B cell (primary cell): ENCODE results near the gene CALR3. TPM values are rescaled to one million over a fixed set of nuclear protein-coding genes. Genes with fewer than 3 reads are reported as not detected.

Experiments
- ATAC-seq: fragments of 200-7000 bp; cut with Tn5 transposase; one replicate; pipeline ENCODE4 v1.10.0; 2021; ENCODE audit warnings: low read depth, mild to moderate bottlenecking, moderate number of reproducible peaks, moderate library complexity
- CTCF ChIA-PET: fragments of 350-600 bp; sonication (Branson Sonifier 250); formaldehyde crosslinking; loops from one replicate; lab custom pipeline; 2021; ENCODE audit warnings: antibody characterized with exemption, inconsistent platforms; lab: Charles Lee
- POLR2A ChIA-PET: fragments of 350-600 bp; sonication (Branson Sonifier 250); formaldehyde crosslinking; loops from one replicate; lab custom pipeline; 2021; ENCODE audit warnings: antibody characterized with exemption; lab: Charles Lee
- DNase-seq: peaks from one replicate; pipeline ENCODE4 v3.0.0; 2013
- H2AFZ ChIP-seq: 2 replicates; pipeline ENCODE4 v1.6.1; 2012; ENCODE audit warnings: mild to moderate bottlenecking, low read depth, low read length; ENCODE audit not compliant: insufficient read depth, poor library complexity, severe bottlenecking
- H3K27ac ChIP-seq, 2 donors: 1 replicate in 1 of 2; 2 replicates in 1 of 2; pipeline ENCODE4 v1.5.1; 2012 to 2013; ENCODE audit warnings: low read length in 2 of 2, mild to moderate bottlenecking in 2 of 2, moderate library complexity in 1 of 2
- H3K27me3 ChIP-seq, 4 experiments: fragments of 200-600 bp in 1 of 4; sonication (generic) in 1 of 4; replicated peaks in 1 of 4; 1 replicate in 2 of 4; 2 replicates in 2 of 4; pipeline versions ENCODE4 v1.6.1 to v1.7.0; 2013 to 2016; ENCODE audit warnings: low read length in 3 of 4, mild to moderate bottlenecking in 2 of 4, mixed read lengths in 1 of 4, moderate library complexity in 1 of 4; ENCODE audit not compliant: insufficient read depth in 4 of 4, control insufficient read depth in 3 of 4; ENCODE audit errors: control extremely low read depth in 1 of 4
- H3K36me3 ChIP-seq, 2 experiments: replicated peaks in 1 of 2; 1 replicate in 1 of 2; 2 replicates in 1 of 2; pipeline versions ENCODE4 v1.6.1 to v1.7.1; 2013; ENCODE audit warnings: low read length in 1 of 2; ENCODE audit not compliant: insufficient read depth in 2 of 2, control insufficient read depth in 1 of 2; ENCODE audit errors: control extremely low read depth in 1 of 2, extremely low read depth in 1 of 2
- H3K4me1 ChIP-seq, 2 donors: fragments of 200-600 bp in 1 of 2; sonication (generic) in 1 of 2; 1 replicate in 1 of 2; 2 replicates in 1 of 2; pipeline versions ENCODE4 v1.5.1 to v1.6.1; 2013 to 2017; ENCODE audit warnings: low read length in 2 of 2; ENCODE audit not compliant: control insufficient read depth in 2 of 2, insufficient read depth in 2 of 2
- H3K4me2 ChIP-seq: replicated peaks from 2 replicates; pipeline ENCODE3; 2012; ENCODE audit warnings: mild to moderate bottlenecking, low read depth, low read length; ENCODE audit not compliant: poor library complexity, severe bottlenecking
- H3K4me3 ChIP-seq, 5 experiments: fragments of 200-600 bp in 1 of 5; sonication (generic) in 1 of 5; 1 replicate in 3 of 5; 2 replicates in 2 of 5; pipeline versions ENCODE4 v1.5.1 to v1.7.0; 2011 to 2016; ENCODE audit warnings: low read length in 4 of 5, mild to moderate bottlenecking in 4 of 5, low read depth in 2 of 5, control low read depth in 1 of 5, moderate library complexity in 1 of 5; ENCODE audit not compliant: insufficient read depth in 1 of 5; ENCODE audit errors: control extremely low read depth in 1 of 5, extremely low read depth in 1 of 5
- H3K79me2 ChIP-seq: fragments of 200-600 bp; sonication (generic); one replicate; pipeline ENCODE4 v1.6.0; 2016; ENCODE audit warnings: low read length; ENCODE audit not compliant: control insufficient read depth, insufficient read depth
- H3K9ac ChIP-seq: fragments of 200-600 bp; sonication (generic); 2 replicates; pipeline ENCODE4 v1.6.1; 2017; ENCODE audit warnings: mild to moderate bottlenecking, low read length, moderate library complexity
- H3K9me3 ChIP-seq, 3 donors: one replicate each; pipeline versions ENCODE4 v1.6.1 to v1.7.1; 2013; ENCODE audit warnings: low read length in 2 of 3; ENCODE audit not compliant: control insufficient read depth in 2 of 3, insufficient read depth in 1 of 3; ENCODE audit errors: control extremely low read depth in 1 of 3
- H4K20me1 ChIP-seq: 2 replicates; pipeline ENCODE4 v1.6.0; 2012; ENCODE audit warnings: mild to moderate bottlenecking, low read length; ENCODE audit not compliant: insufficient read depth, control insufficient read depth, poor library complexity, severe bottlenecking
- H3K27ac Mint-ChIP-seq: one replicate; pipeline ENCODE4 v1.8.0; 2021; ENCODE audit warnings: mixed read lengths
- H3K27me3 Mint-ChIP-seq: one replicate; pipeline ENCODE4 v1.8.0; 2021; ENCODE audit warnings: mixed read lengths
- H3K4me1 Mint-ChIP-seq: one replicate; pipeline ENCODE4 v1.8.0; 2021; ENCODE audit warnings: mixed read lengths
- H3K4me3 Mint-ChIP-seq: one replicate; pipeline ENCODE4 v1.8.0; 2021; ENCODE audit warnings: mixed read lengths
- H3K9me3 Mint-ChIP-seq: one replicate; pipeline ENCODE4 v1.8.0; 2022; ENCODE audit warnings: mixed read lengths; ENCODE audit not compliant: insufficient read depth
- CTCF ChIP-seq: fragments of 200-600 bp; IDR thresholded peaks from one replicate; pipeline ENCODE4 v1.8.0; 2022; ENCODE audit warnings: antibody characterized with exemption, mild to moderate bottlenecking
- EZH2 ChIP-seq: IDR thresholded peaks from 2 replicates; pipeline ENCODE4 v1.6.1; 2012; ENCODE audit warnings: borderline replicate concordance, low read depth, mild to moderate bottlenecking, moderate library complexity, low read length; ENCODE audit not compliant: insufficient read depth, poor library complexity, severe bottlenecking
- WGBS: methylation state at CpG from one replicate; pipeline ENCODE4 v1.1.5; 2013; ENCODE audit warnings: missing lambda C conversion rate; ENCODE audit not compliant: insufficient coverage; 5-methylcytosine and 5-hydroxymethylcytosine counted together
- intact Hi-C: fragments of 100-400 bp; cut with micrococcal nuclease; formaldehyde crosslinking; loops from one replicate; pipeline ENCODE4 v1.10.0; 2022
- polyA plus RNA-seq: library from polyadenylated mRNA; depleted of rRNA; stranded (reverse); fragments of >200 nt; gene quantifications from 2 replicates; pipeline ENCODE4 v1.2.3, GENCODE V29; 2012
- total RNA-seq, 2 donors: library from RNA; stranded (reverse); fragments of 120-200 nt in 1 of 2; gene quantifications; 1 replicate in 1 of 2; 2 replicates in 1 of 2; pipeline versions ENCODE4 v1.2.3 to v1.2.4, GENCODE V29; 2013 to 2022

Gene CALR3
- total and polyA plus RNA-seq, 2 donors (not counting 1 experiment from before 2014, with no cell fraction given): 0.44 TPM; not detected in 1

GRCh38 chr19:16542910-16543472 is 47.0 kb upstream of the CALR3 start:
- Histone ChIP-seq H3K9ac (peak overlapping the region; percentile 80), H3K4me2 (peak overlapping the region; percentile 79), H3K4me3 (peak overlapping the region; percentile 74 to 90 (median 88)), H3K9me3 (no peaks in the 10 kb centered on the region), H2AFZ (peak overlapping the region; percentile 90), H4K20me1 (peaks cover 46% of the 10 kb centered on the region), H3K27me3 (no peaks in the 10 kb centered on the region), H3K27ac (peak overlapping the region; percentile 61 to 77), H3K4me1 (peaks cover 29 to 52% of the 10 kb centered on the region in 2 donors), H3K79me2 (peaks cover 87% of the 10 kb centered on the region), H3K36me3 (peaks cover 0 to 13% of the 10 kb centered on the region in 2 experiments)
- no peaks in the 10 kb centered on the region for H3K9me3 Mint-ChIP-seq
- H3K27ac Mint-ChIP-seq: peak overlapping the region; percentile 89
- 2% methylated on average over 12 of the region's 15 CpGs for WGBS
- H3K27me3 Mint-ChIP-seq: no peaks in the 10 kb centered on the region
- CTCF ChIA-PET: interaction anchor here (1.0 to 1.1 kb wide), 2 partner anchors 45 to 180 kb away, joined by 3 to 4 read pairs; no protein-coding TSS in a partner anchor
- peaks cover 48% of the 10 kb centered on the region for H3K4me1 Mint-ChIP-seq
- intact Hi-C loops: loop anchor here (1.0 to 5.0 kb wide), 8 partner anchors 29 to 346 kb away; partner anchors contain the start of genes AP1M1, C19orf44, CALR3 and MED26
- POLR2A ChIA-PET: interaction anchor here (0.6 to 1.6 kb wide), 8 partner anchors 14 to 1481 kb away, joined by 3 to 8 read pairs (median 4); partner anchors contain the start of genes C19orf44, CALR3, SMIM7 and TMEM38A
- peak overlapping the region; percentile 91 for H3K4me3 Mint-ChIP-seq
- TF ChIP-seq CTCF: no peak
- TF ChIP-seq EZH2: no peak
- ATAC-seq (no peak), DNase-seq (no peak)
